Ishikawa (cell line): ENCODE measurements around the gene TOMM6.

Source experiments
- EGR1 ChIP-seq: IDR thresholded peaks from 2 replicates; pipeline ENCODE4 v1.6.1; 2012
- FOXM1 ChIP-seq: IDR thresholded peaks from 2 replicates; pipeline ENCODE4 v1.6.1; 2012; ENCODE audit warnings: low read depth, borderline replicate concordance
- NFIC ChIP-seq: IDR thresholded peaks from 2 replicates; pipeline ENCODE4 v1.6.1; 2012
- TAF1 ChIP-seq: IDR thresholded peaks from 2 replicates; pipeline ENCODE4 v1.6.1; 2012; ENCODE audit warnings: low read depth, mild to moderate bottlenecking
- YY1 ChIP-seq: IDR thresholded peaks from 2 replicates; pipeline ENCODE4 v1.6.1; 2012; ENCODE audit warnings: low read depth

- TF ChIP-seq YY1 (no peak), EGR1 (no peak), NFIC (no peak), TAF1 (no peak), FOXM1 (no peak)
Measured at GRCh38 chr6:41813956-41814355, 26.5 kb downstream of the TOMM6 start.
